DMS 273 treated with DMSO at 0.1 percent for 48 hours (cell line): ENCODE measurements around the gene GULP1.
"Not testable (repeated sequence)": the region's sequence is repeated elsewhere in the genome, so short reads cannot be mapped to it uniquely, and the experiment has no call there.

ENCODE experiments used
- DNase-seq: peaks from one replicate; lab custom pipeline; 2025; lab: John Stamatoyannopoulos, UW

The GULP1 gene

DNA sequence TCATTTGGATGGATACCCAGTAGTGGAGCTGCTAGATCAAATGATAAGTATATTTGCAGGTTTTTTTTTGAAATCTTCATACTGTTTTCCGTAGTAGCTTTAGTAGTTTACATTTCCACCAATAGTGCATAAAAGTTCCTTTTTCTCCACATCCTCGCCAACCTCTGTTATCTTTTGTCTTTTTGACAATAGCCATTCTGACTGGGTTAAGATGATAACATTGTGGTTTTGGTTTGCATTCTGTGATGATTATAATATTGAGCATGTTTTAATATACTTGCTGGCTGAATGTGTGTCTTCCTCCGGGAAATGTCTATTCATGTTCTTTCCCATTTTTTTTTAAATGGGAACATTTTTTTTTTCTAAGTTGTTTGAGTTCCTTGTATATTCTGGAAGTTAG, 260.0 kb downstream of the GULP1 start:
- DNase-seq, result no peak

DNA sequence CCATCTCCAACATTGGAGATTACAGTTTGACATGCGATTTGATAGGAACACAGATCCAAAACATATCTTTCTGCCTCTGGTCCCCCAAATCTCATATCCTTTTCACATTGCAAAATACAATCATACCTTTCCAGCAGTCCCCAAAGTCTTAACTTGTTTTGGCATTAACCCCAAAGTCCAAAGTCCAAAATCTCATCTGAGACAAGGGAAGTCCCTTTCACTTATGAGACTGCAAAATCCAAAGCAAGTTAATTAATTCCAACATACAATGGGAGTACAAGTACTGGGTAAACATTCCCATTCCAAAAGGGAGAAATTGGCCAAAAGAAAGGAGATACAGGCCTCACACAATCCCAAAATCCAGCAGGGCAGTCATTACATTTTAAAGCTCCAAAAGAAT, 265.4 kb downstream of the GULP1 start:
- DNase-seq, result no peak

DNA sequence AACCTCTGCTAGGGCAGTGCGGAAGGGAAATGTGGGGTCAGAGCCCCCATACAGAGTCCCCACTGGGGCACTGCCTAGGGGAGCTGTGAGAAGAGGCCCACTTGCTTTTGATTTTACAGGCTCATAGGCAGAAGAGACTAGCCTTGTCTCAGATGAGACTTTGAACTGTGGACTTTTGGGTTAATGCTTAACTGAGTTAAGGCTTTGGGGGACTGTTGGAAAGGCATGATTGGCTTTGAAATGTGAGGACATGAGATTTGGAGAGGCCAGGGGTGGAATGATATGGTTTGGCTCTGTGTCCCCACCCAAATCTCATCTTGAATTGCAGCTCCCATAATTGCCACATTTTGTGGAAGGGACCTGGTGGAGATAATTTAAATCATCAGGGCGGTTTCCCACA, 267.8 kb downstream of the GULP1 start:
- not testable (repeated sequence) for DNase-seq

DNA sequence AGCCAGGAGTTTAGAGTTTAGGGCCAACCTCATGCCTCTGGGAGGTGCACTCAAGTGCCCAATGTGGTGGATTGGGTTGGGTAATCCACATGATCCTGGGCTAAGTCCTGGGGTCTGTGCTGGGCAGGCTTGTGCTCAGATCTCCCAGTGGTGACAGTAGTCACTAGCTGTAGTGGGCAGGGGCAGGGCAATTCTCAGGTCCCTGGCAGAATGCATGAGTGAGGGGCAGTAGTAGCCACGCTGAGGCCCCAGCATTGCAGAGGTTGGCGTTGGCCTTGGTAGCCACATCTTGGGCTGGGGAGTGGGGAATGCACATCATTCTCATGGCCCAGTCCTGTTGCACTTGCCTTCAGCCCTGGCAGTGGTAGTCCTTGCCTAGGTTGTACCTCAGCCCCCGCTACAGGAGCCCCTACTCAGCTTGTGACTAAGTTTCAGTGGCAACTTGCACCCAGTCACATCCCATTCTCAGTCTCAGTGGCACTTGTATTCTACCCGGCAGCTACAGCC, 269.9 kb downstream of the GULP1 start:
- no peak for DNase-seq

DNA sequence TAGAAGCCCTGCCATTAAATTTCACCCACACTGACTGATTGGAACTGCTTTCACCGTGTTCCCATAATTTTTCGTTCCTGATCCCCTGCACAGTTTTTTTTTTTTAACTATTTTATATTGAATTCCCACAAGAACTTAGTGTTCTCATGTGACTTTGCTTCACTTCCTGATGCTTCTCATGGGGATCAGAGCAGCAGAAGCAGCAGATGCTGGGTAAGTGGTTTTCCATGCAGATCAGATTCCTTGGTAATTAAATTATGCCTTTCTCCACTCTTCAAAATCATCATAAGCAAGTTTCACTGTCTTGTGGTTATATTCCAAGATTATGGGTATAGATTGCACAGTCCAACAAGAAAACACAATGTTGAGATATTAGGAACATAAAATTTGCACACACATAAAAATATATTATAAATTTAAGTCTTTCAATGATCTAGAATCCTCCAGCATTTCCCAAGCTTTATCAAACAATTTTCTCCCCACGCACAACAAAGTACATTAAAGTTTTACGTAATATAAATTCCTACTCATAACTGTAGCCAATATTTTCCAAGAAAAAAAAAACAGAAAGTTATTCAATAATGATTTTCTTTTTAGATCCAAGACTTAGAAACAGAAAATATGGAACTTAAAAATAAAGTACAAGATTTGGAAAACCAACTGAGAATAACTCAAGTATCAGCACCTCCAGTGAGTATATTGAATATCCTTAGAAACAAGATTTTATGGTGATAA, 277.9 kb downstream of the GULP1 start:
- DNase-seq, result no peak

DNA sequence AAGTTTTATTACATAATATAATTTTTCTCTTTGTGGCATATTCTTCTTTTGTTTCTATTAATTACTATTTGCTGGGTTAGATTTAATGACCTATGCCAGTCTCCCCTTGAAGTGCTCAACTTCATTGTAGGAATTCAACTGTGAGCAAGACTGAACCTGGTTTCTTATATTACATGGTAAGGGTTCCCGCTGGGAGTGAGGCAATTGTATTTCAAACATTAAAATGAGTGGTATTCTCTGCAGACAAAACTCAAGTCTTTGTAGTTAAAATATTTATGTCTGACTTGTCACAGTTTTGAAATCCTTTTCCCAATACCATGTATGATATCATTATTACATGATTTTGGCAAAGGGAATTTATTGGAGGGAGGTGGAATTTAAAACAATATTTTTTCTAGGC, 278.7 kb downstream of the GULP1 start:
- DNase-seq, result no peak

DNA sequence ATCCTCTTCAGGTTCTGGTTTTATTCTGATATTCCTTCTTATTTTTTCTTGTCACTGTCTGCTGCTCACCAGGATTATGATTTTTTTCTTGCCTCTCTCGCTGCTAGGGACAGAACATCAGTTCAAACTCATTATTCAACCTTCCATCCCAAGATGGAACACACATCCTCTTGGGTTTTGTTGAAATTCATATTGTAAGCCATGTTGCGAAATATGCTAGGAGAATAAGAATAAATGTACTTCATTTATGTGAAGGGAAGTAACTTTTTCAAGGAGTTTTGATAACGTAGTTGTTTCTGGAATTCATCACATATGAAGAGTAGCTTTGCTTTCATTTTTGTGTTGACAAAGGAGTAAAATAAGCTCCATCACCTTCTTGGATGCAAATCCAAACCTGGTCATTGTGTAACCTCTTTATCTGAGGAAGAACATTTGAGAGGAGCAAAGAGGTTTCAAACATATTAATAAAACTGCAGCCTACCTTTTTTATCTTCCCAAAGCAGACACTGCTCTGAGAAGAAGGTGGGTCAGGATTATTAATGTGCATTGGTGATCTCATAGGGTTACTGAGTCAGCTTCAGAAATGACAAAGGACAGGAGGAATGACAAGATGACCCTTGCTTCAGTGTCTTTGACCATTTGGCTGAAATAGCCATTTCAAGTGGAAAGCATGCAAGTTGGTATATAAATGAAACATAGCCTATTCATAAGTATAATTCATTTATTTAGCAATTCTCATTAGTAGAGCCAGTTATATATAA, 280.0 kb downstream of the GULP1 start:
- DNase-seq, result no peak

DNA sequence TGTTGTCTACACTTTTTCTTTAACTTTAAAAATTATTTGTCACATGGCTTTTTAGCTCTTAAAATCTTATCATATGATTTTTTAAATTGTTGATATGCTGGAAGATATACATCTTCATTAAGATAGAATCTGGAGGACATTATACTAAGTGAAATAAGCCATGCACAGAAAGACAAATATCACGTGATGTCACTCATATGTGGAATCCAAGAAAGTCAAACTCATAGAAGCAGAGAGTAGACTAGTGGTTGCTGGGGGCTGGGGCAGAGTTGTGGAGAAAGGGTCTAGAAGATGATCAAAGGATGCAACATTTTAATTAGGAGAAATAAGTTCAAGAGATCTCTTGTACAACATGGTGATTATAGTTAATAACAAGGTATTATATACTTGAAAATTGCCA, 280.9 kb downstream of the GULP1 start:
- no peak for DNase-seq

DNA sequence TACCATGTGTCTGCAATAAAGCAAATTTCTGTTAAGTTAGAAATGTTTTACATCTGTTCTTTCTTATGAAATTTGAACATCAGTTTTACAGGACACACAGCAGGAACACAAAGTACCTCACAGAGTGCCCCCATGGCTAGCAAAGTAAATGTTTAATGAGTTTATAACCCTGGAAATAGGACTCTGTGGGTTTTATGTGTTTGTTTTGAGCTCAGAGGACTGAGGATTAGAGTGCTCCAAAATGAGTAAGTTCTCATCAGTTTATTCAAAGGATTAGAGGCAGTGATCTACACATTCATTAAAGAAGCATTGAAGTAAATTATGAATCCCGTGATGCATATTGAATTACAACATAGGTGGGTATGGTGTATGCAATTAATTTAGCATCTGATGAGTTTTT, 281.8 kb downstream of the GULP1 start:
- DNase-seq, result no peak

DNA sequence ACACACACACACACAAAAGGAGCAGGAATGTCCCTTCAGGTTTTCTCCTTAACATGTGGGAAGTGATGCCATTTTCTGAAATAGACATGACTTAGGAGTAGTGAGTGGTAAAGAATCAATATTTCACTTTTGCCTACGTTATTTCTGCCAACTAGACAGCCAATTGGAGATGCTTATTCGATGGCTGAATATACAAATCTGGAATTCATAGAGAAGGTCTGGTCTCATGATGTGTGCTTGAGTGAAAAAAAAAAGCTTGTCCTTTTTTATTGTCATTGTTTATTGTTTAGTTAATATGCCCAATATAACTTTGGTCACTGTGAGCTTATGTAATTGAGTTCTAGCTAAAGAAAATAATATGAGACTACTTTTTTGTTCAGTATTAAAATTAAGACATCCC, 284.3 kb downstream of the GULP1 start:
- no peak for DNase-seq

DNA sequence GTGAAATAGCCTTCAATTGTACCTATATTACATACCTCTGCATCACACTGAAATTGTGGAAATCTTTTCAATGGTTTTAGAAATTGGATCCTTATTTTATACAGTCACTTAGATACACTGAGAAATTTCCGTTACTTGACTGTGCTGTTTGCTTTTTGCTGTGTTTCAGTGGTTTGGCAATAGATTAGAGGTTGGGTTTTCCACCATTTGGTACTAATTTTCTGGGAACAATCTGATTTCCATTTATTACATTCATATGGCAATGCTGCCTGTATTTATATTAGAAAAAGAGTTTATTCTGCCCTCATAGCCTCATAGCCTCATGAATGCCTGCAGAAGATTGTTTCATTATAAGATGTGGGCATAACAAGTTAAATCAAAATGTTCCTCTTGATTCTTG, 285.0 kb downstream of the GULP1 start:
- DNase-seq, result no peak

DNA sequence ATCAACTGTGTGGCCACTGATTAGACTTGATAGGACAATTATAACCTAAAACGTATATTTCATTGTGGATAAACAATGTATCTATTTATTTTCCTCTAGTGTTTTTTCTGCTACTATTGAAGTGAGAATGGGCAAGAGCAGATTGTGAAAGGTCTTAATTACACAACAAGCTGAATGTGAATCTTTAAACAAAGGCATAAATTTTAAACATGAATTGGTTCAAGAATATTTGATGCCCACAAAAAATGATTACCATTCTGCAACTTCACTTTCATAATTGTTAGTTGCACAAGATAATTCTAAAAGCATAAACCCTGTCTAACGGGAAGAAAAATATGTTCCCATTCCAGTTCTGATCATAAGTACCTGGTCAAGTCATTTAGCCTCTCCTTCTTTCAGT, 285.6 kb downstream of the GULP1 start:
- no peak for DNase-seq

DNA sequence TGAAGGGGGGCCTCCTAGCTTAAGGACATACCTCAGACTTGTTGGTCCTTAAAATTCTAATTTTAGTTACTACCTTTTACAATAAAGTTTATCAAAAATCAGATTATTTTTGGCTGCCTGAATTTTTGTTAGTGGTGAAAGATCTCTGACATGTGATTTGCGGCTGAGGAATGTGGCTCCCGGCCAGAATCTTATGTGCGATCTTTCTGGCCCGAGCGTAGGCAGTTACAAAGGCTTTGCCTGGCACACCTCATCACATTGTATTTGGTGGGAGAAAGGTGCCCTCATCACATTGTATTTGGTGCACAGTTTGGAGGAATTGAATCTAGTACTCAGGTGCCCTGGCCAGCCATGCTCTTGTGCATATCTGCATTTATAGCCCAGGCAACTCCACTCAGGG, 289.1 kb downstream of the GULP1 start:
- DNase-seq, result no peak

DNA sequence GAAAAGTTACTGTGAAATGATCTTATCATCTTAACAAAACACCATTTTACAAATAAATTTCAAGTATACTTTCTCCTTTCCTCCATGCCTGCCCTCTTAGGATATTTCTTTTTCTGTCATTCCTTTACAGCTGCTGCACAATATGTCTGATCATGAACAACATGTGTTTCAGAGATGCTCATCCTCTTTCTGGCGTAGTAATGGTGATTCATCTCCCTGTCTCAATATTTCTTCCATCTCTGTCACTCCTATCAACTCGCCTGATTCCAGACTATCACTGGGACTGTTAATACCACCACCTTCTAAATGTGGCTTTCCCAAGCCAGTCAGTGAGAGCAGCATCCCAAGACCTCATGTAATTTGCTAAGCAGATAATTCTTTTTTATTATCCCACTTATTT, 290.5 kb downstream of the GULP1 start:
- no peak for DNase-seq

DNA sequence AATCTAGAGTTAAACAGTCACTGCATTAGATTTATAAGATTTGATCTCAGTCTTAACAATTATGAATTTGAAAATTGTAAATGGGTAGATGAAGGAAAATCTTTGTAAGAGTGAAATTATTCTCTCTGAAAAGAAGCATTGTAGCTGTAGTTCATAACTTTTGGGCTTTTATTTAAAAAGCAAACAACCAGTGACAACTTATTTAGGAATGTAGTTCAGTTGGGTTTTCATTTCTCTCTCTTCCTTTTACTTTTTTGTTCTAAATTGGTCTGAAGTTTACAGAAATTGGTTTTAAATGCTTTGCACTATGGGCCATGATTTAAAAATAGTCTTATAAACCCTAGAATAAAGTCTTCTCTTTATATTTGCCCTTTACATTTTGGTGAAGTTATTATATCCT, 296.6 kb downstream of the GULP1 start:
- no peak for DNase-seq

DNA sequence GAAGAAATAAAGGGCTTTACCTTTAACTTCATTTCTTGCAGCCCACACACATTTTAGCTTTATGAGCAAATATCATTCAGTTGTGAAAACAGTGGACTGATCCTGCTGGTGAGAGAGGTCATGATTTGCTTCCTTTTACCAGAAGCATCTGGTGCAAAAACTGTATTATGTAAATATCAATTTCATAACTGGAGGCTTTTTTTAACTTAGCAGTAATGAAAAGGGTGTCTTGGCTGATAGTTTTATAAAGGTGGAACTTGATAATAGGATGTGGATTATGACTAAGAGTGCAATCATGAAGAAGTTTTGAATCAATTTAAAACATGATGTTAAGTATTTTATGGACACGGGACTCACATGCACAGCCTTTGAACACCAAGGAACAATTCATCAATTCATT, 304.4 kb downstream of the GULP1 start:
- no peak for DNase-seq

DNA sequence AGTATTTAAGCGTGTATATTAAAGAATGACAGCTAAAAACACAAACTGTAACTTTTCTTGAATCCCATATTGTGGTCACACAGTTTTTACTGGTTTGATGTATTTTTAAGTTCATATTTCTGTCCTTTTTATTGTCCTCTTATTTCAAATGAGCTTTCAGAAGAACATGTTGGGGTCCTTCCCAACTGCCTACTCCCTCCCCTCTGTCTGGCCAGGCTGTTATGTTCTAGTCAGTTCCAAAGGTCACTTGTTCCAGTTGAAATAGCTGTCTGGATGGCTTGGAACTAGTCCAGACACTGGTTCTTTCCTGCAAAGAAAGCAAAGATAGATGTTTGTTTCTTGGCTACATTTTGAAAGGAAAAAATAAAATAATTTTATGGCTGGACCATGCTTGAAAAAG, 306.9 kb downstream of the GULP1 start:
- no peak for DNase-seq

DNA sequence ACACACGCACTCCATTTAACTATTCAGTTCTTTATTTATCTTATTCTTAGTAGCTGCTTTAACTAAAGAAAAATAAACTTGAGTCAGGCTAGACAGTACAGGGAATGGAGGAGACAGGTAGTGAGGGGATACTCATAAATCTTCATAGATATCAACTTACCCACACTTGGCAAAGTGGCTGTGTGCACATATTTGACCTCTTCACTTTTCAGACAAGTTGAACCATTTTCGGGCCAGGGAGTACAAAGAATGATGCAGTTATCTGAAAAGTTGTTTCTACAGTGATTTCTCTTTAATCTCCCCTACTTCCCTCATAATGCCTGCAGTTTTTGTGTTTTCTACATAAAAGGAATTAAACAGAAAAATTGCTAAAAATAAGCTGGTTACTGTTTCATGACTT, 307.5 kb downstream of the GULP1 start:
- DNase-seq, result no peak

DNA sequence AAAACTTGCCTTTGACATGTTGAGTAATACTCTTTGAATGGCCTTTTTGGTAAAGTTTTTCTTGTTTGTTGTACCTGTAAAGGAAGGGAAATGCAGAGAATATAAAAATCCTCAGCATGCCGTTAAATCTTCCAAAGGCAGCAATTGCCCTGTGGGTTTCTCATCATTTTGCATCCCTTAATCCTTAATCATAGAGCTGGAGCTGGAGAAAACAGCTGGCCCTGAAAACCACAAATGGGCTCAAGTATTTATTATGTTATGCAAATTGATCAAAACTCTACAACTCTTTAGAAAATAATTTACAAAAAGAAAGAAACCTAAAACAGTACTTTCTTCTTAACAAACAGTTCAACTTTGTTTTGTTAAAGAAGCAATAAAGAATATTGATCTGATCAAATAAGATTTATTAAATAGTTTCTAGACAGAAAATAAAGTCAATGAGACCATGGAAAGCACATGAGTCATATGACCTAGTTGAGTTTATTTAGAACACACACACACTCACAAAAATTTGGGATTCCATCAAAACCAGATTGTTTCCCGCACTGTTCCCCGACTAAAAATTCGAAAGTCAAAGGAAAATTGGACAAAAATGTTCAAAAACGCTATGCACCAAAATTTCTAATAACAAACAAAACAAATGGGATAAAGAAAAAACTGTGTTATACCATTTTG, 309.0 kb downstream of the GULP1 start:
- DNase-seq, result no peak

DNA sequence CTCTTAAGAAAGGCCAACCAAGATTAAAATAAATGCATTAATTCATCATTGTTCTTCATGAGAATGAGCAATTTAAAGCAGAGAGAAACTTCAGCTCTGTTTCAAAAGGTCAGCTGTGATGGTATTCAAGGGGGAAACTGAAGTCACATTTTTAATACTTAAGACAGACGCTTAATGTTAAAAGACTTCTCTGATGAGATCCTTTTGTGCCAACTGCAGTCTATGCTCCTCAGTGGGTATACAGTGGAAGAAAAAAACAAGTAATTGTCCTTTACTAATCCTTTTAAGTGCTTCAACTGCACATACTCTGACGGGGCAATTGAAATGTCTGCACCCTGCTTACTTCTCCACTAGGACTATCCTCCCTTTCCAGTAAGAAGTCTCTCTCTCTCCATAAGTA, 309.7 kb downstream of the GULP1 start:
- DNase-seq, result no peak

DNA sequence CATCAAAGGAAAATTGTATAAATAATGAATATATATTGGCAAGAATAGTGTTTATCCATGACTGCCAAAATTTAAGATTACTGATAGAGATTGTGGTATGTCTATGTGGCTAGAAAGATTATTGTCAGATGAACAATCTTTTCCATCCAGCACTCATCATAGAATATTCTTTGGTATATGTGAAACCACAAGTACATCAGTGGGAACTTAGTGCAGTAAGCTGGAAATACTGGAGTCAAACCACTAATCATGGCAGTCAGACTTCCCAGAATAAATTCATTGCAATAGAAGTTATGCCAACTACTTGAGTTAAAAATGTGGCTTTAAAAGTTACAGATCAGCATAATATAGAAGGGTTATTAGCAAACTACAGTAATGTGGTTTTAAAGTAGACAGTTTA, 310.3 kb downstream of the GULP1 start:
- DNase-seq, result no peak

DNA sequence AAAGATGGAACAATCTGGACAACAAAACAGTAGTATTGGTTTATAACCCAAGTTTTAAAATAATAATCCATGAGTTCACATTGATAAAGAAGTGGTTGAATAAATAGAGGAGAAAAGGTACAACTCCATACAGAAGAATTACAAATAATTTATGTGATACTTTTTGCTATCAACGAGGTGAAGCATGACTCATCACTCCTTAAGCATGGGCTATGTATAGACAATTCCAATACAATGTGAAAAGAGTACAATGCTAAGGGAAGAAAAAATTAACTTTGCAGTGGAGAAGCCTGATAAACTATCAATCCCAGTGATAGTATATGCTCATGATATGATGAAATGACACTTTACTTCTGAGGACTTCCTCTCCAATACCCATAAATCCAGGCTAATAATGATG, 312.9 kb downstream of the GULP1 start:
- DNase-seq, result no peak
